ENCODE results near the gene CCDC30.

Gene CCDC30

GRCh38 chr1:42518908-42519307 lies 55.8 kb downstream of the CCDC30 start:
- no peak for DNase-seq (ENCODE audit: low read depth)
- TF ChIP-seq, protein P1, sequence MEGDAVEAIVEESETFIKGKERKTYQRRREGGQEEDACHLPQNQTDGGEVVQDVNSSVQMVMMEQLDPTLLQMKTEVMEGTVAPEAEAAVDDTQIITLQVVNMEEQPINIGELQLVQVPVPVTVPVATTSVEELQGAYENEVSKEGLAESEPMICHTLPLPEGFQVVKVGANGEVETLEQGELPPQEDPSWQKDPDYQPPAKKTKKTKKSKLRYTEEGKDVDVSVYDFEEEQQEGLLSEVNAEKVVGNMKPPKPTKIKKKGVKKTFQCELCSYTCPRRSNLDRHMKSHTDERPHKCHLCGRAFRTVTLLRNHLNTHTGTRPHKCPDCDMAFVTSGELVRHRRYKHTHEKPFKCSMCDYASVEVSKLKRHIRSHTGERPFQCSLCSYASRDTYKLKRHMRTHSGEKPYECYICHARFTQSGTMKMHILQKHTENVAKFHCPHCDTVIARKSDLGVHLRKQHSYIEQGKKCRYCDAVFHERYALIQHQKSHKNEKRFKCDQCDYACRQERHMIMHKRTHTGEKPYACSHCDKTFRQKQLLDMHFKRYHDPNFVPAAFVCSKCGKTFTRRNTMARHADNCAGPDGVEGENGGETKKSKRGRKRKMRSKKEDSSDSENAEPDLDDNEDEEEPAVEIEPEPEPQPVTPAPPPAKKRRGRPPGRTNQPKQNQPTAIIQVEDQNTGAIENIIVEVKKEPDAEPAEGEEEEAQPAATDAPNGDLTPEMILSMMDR (conservative IDR thresholded peaks at IDR 0.05; ENCODE audit: low read length): no peak
- H3K4me3 ChIP-seq (ENCODE audit: low read length): no peak overlapping the region

DNA sequence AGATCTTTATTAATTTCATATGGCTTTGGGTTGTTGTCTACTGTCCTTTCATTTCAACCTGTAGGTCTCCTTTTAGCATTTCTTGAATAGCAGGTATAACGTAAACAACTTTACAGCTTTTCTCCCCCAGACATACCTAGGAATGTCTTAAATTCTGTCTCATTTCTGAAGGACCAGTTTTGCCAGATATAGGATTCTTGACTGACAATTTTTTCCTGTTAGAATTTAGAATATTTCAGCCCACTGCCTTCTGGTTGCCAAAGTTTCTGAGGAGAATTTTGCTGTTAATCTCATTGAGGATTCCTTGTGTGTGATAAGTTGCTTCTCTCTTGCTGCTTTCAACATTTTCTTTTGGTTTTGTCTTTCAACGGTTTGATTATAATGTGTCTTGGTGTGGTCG lies 60.1 kb downstream of the CCDC30 start:
- no peak for DNase-seq (ENCODE audit: low read depth)
- TF ChIP-seq, protein P1 (conservative IDR thresholded peaks at IDR 0.05; ENCODE audit: low read length): no peak
- no peak overlapping the region for H3K4me3 ChIP-seq (ENCODE audit: low read length)

DNA sequence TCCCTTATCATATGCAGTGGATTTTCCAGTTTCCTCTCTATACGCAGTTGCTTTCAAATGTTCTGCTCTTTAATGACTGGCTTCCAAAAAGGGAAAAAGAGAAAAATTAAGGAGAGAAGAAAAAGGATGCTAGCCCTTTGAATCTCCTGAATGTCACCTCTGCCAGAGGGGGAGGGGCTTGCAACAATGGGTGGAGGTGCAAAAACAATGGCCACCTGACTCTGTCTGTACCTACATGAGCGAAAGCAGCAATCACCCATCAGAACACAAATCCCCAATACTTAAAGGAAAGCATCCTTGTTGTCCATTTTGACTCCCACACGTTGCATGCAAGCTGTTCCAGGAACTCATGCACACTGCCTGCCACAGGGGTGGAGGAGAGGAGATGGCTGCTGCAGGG lies 61.2 kb downstream of the CCDC30 start:
- TF ChIP-seq, protein P1 (conservative IDR thresholded peaks at IDR 0.05; ENCODE audit: low read length): no peak
- H3K4me3 ChIP-seq (ENCODE audit: low read length): no peak overlapping the region
- DNase-seq (ENCODE audit: low read depth): no peak

- DNase-seq (ENCODE audit: low read depth): peak; percentile 46
- TF ChIP-seq, protein P1 (conservative IDR thresholded peaks at IDR 0.05; ENCODE audit: low read length): no peak
- H3K4me3 ChIP-seq (ENCODE audit: low read length): no peak overlapping the region
Observed at GRCh38 chr1:42529724-42530181, 66.7 kb downstream of the CCDC30 start.

- TF ChIP-seq, protein P1 (conservative IDR thresholded peaks at IDR 0.05; ENCODE audit: low read length): no peak
- no peak for DNase-seq (ENCODE audit: low read depth)
- H3K4me3 ChIP-seq (ENCODE audit: low read length): no peak overlapping the region
Observed at GRCh38 chr1:42531043-42531442, 68.0 kb downstream of the CCDC30 start.

GRCh38 chr1:42533101-42533863 lies 70.2 kb downstream of the CCDC30 start:
- DNase-seq (ENCODE audit: low read depth): peak; percentile 8
- no peak overlapping the region for H3K4me3 ChIP-seq (ENCODE audit: low read length)
- TF ChIP-seq, protein P1 (conservative IDR thresholded peaks at IDR 0.05; ENCODE audit: low read length): no peak

DNA sequence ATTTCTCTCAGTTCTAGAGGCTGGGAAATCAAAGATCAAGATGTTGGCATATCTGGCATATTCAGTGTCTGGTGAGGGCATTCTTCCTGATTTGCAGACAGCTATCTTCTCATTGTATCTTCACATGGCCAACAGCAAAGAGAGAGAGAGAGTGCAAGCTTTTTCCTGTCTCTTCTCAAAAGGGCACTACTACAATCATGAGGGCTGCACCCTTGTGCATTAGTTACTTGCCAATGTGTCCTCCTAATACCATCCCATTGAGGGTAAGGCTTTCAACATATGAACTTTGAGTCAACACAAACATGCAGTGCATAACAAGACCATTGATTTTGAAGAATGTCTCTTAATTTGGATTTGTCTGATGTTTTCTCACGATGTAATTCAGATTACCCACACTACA lies 78.0 kb downstream of the CCDC30 start:
- no peak for DNase-seq (ENCODE audit: low read depth)
- TF ChIP-seq, protein P1 (conservative IDR thresholded peaks at IDR 0.05; ENCODE audit: low read length): no peak
- no peak overlapping the region for H3K4me3 ChIP-seq (ENCODE audit: low read length)

Measured in AG10803 (cell line).